GM21737 (cell line): Measurements from ENCODE around the gene SCNN1G.

Experiments
- ATAC-seq: cut with Tn5 transposase; IDR thresholded peaks from one replicate; pipeline ENCODE4 v1.9.1; 2021; ENCODE audit warnings: mild to moderate bottlenecking, moderate library complexity; ENCODE audit not compliant: unreplicated experiment

SCNN1G gene

GRCh38 chr16:23152386-23153178 lies 30.0 kb upstream of the SCNN1G start:
- ATAC-seq = no peak

GRCh38 chr16:23155445-23156049 lies 27.0 kb upstream of the SCNN1G start:
- ATAC-seq = no peak

GRCh38 chr16:23156110-23156509 lies 26.4 kb upstream of the SCNN1G start:
- ATAC-seq = no peak

DNA sequence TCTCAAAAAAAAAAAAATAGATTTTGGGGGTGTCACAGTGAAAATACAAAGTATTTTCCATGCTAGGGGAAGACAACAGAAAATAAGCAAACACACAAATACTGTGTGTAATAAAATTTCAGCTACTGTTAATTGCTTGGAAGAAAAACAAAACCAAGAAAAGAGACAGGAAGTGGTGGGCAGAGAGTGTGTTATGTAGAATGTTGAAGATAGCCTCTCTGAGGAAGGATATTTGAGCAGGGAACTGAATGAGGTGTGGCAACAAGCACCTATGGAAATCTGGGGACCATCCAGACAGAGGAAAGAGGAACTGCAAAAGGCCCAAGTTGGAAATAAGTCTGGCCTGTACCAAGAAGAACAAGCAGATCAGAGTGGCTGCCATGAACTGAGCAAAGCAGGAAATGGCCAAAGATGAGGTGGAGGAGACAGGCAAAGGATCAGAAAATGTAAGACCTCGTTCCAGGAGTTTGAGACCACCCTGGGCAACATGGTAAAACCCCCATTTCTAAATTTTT lies 25.5 kb upstream of the SCNN1G start:
- ATAC-seq = no peak

DNA sequence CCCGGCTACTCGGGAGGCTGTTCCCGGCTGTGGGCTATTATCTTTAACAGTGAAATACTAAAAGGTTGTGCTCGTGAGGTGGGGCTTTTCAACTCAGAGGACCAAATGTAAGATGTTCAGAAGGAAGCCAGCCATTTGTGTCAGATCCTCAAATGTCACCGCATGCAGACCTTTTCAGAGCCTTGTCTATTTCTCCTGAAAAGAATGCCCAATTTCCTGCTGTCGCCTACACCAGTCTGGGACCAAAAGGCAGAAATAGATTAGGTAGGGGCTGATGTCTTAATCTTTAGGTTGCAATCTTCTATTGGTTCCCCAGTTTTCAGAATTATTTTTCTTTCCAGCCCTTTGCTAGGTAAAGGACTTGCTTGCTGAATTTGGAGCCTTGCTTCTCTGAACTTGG lies 24.4 kb upstream of the SCNN1G start:
- no peak for ATAC-seq

GRCh38 chr16:23160082-23160481 lies 22.5 kb upstream of the SCNN1G start:
- ATAC-seq = no peak

DNA sequence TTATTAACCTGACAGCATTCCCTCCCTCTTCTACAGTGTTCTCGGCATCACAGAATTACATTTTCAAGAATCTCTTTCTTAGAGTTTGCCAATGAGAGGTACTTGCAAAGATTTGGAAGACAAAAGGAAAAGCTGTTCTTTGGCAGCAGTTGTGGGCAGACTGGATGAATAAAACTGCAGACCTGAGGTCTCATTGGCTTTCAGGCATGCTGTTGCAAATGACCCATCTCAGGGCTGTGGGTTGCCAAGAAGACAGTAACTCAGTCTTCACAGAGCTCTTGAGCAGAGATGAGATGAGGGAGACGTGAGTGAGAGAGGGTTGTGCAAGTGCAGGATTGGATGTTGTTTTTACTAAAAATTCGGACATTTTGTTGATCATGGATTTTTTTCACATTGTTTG lies 22.0 kb upstream of the SCNN1G start:
- ATAC-seq = no peak

- no peak for ATAC-seq
These were observed 18.6 kb upstream of the SCNN1G start for GRCh38 chr16:23163921-23164320.

DNA sequence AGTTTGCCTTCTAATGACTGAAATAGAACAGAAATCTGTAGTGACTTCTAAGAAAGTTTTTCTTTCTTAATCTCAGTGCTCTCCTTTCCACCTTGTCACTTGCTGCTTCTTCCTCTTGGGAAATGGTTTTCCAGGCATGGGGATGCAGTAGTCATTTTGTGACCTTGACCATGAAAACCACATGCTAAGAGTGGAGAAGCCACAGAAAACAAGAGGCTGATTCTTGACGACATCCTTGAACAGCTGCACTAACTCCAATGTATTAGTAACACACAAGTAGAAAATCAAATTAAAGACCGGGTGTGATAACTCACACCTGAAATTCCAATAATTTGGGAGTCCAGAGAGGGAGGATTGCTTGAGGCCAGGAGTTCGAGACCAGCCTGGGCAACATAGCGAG lies 17.8 kb upstream of the SCNN1G start:
- no peak for ATAC-seq

- ATAC-seq = no peak
These were observed 10.0 kb upstream of the SCNN1G start for GRCh38 chr16:23172583-23172982.

DNA sequence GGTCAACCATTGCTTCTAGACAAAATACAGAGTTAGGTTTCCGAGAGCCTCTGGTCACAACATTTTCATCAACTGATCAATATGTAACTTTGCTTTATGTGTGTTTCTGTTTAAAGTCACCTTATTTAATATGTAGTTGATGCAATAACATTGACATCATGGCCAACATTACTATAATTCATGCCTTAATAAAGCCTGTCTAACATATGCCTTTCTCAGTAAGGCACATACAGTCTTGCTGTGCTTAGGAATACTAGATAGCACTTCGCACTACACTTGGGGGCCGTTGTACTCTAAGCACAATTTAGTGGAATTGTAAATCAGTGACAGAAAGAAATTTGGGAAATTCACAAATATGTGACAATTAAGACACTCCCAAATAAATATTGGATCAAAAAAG lies 9.6 kb upstream of the SCNN1G start:
- ATAC-seq = no peak

DNA sequence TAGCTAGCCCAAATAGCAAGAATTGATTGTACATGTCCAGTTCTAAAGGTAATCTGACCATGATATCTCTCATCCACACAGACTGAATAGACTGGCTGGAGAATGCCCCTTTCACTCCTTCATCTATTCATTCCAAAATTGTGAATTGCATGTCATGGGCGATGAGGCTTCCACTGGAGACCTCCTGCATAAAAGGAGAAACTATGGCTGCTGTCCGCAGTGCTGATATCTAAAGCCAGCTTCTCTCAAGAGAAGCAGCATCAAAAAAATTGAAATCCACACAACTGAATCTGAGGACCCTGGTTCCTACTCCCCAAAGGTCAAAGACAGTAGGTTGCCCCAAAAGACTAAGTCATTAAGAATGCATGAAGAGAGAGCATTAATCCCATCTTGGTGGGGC lies 7.9 kb upstream of the SCNN1G start:
- ATAC-seq = no peak

- ATAC-seq = no peak
These were observed 6.9 kb upstream of the SCNN1G start for GRCh38 chr16:23175651-23176050.

GRCh38 chr16:23181506-23181905 lies 1.0 kb upstream of the SCNN1G start:
- no peak for ATAC-seq

DNA sequence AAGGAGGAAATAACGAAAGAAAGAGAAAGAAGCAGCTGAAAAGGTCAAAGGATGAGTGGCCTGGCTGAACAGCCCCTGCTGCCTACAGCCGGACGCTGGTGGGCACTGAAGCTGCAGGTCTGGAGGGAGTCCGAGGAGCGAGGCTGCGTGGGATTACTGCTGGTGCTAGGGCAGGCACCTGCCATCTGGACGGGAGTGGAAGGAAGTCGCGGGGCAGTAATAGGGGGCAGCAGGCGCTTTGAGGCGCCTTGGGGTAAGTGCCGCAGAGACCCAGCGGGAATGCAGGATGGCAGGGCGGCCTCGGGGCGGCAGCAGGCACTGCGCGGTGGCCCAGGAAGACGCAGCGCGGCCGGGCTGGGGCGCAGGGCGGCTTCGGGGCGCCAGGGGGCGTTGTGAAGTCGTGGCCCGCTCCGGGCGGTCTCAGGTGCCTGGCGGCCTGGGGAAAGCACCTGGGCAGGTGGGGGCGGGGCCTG lies 303 bp upstream of the SCNN1G start:
- peak; percentile 91 for ATAC-seq

GRCh38 chr16:23183543-23183862 lies 958 bp downstream of the SCNN1G start:
- no peak for ATAC-seq

DNA sequence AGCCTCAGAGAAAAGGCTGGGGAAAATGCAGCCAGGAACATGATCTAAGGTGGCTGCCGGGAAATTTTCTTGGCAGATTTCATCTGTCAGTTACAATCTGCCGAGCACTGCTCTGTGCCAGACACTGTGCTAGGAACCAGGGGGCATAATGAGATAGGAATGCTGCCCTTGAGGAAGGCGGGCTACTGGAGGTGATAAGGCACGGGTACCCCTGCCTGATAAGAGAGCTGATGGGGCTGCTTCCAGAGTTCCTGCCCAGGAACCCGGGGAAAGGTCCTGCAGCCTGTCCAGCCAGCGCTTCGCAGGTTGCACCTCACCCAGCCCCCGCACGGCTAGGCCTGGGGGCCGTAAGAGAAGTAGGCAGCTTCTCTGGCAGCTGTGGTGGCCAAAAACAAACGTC lies 3.1 kb downstream of the SCNN1G start:
- no peak for ATAC-seq

DNA sequence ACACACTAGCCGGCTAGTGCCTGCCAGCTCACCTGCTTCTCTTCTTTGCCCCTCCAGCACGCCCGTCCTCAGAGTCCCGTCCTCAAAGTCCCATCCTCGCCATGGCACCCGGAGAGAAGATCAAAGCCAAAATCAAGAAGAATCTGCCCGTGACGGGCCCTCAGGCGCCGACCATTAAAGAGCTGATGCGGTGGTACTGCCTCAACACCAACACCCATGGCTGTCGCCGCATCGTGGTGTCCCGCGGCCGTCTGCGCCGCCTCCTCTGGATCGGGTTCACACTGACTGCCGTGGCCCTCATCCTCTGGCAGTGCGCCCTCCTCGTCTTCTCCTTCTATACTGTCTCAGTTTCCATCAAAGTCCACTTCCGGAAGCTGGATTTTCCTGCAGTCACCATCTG lies 3.6 kb downstream of the SCNN1G start:
- ATAC-seq = no peak

DNA sequence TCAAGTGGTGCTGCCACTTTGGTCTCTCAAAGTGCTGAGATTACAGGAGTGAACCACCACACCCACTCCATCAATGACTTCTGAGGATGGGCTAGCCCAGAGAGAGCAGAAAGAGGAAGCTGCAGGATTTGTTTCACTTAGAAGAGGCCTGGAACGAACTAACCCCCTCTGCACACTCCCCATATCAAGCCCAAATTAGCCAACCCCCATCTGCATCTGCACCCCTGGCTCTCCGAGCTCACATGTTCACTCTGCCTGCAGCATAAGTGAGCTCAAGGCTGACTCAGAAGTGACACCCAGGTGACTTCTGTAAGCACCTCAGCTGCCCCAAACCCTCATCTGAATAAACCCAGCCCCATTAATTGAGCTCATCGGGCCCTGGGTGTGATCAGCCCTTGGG lies 4.8 kb downstream of the SCNN1G start:
- ATAC-seq = no peak

DNA sequence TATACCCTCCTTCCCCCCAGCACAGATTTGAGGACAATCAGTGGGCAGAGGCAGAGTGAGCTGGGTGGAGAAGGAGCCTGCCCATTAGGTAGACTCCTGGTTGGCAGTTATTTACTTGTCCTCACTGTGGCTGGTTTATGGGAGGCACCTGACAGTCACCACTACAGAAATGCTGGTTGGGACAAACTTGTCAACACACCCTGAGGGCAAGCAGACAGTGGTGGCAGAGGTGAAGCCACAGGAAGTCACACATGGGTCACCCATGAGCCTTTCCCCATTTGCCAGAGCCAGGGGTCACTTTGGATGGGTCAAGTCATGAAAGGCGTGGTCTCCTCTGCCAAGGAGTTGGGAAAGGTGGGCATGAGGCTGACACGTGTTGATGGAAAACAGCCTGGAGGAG lies 6.4 kb downstream of the SCNN1G start:
- ATAC-seq = no peak

- no peak for ATAC-seq
These were observed 12.1 kb downstream of the SCNN1G start for GRCh38 chr16:23194497-23195221.
